Activated CD8-positive, alpha-beta memory T cell treated with anti-CD3 and anti-CD28 coated beads, Interleukin-2, amount 50 U/mL, for 1 hour (primary cell): ENCODE data around the gene LIX1L.

Source experiments
- DNase-seq: peaks from one replicate; pipeline ENCODE4 v3.0.0-alpha.2; 2020; ENCODE audit errors: extremely low read depth

LIX1L gene

DNA sequence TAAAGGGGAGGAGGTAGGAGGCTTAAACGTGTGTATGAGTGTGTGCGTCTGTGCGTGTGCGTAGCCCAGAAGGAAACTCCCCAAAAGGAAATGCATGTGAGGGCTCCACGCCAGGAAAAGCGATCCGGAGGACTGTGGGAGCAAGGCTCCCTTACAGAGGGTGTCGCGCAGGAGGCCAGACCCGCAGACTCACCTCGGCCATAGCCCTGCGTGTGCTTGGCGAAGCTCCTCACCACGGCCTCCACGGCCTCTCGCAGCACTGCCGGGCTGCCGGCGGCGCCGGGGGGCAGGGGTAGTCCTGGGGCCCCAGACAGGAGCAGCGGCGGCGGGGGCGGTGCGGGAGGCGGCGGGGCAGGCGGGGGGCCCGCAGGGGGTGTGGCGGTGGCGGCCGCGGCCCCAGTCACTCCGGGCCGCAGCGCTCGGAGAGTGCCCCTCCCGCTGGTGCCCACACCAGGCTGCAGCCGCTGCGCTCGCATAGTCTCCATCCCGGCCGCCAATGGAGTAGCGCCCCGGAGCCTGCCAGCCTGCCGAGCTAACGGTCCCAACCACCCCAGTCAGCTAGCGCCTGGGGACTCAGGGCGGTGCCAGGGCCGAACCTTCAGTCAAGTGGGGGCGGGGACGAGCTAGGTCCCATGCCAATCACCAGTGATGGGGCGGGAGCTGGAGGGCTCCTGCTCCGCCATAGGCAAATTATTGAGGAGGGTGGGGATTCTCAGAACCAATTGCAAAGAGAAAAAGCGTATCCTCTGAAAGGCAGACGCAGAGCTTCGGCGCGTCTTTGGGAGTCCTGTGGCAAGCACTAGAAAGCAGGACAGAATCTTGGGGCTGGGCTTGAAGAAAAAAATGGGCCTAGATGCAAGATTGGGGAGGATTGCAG is at the start of gene LIX1L:
Gene LIX1L, minus strand, starts transcription at position 575 of the 877 bp plus-strand sequence. Its CDS starts 90 bp downstream, at position 485.
- DNase-seq = peak; percentile 88

DNA sequence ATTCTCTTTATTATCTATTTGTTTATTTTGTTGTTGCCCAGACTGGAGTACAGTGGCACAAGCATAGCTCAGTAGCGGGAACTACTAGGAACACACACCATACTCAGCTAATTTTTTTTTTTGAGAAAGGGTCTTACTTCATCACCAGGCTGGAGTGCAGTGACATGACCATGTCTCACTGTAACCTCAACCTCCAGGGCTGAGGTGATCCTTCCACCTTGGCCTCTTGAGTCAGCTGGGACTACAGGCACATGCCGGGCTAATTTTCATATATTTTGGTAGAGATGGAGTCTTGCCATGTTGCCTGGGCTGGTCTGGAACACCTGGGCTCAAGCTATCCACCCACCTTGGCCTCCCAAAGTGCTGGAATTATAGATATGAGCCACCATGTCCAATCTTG is 43.9 kb upstream of the LIX1L start:
- no peak for DNase-seq

- no peak for DNase-seq
These were observed 41.7 kb upstream of the LIX1L start for GRCh38 chr1:145999321-146000024.

- no peak for DNase-seq
These were observed 39.9 kb upstream of the LIX1L start for GRCh38 chr1:145997718-145998023.

DNA sequence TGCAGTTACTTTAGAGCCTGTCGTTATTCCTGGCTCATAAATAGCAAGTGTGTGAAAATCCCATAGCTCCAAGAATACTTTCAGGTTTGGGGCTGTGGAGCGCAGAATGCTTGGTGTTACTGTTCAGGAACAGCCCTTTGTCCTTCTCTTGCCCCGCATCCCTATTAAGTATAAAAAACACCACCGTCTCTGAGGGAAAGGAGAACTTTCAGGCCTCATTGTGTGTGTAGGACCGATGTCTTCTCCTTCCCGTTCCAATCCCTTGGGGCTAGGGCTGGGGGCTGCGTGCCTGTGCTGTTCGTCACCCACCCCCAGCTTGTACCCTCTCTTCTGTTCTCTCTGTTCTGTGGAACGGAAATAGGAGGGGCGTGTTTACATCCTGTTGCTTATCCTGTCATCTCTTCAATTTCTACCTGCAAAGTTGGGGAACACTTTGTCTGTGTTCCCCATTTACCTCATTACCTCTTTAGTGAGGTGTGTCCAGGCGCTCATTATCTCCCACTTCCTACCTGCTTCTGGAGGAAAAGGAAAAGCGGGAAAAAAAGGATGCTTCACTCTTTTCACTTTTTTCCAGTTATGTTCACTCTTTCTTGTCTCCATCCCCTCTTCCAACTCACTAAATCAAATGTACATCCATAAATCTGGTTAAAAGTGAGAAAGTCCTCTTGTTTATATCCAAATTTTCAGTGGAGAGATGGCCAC is 39.4 kb upstream of the LIX1L start:
- no peak for DNase-seq

DNA sequence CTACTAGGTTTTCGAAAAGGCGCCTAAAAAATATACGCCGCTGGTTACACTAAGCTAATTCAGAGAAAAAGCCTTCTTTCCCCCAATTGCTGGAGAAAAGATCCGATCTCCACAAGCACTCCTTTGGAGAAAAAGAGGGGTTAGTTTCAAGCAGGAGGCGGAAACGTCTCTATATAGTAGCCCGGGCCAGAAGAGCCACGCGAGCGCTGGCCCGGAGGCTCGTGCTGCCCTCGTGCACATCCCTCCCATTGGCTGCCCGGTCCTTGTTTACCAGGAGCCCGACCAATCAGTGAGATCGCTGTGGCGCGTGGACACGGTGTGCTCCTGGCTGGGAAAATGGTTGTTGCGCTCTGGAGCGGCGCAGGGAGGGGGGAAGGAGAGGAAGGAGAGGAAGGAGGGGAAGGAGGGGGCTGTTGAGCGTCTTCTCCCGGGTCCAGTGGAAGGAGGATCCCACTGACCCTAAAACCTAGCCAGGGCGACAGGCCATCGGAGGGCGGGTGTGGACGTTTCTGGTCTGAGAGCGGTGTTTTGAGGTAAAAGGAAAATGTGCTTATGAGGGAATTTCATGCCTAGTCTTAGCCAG is 38.7 kb upstream of the LIX1L start, which contains the start of gene TXNIP:
Gene TXNIP, minus strand, starts transcription at position 147 of the 583 bp plus-strand sequence. CDS start 313 bp downstream, outside the sequence.
- peak; percentile 89 for DNase-seq

DNA sequence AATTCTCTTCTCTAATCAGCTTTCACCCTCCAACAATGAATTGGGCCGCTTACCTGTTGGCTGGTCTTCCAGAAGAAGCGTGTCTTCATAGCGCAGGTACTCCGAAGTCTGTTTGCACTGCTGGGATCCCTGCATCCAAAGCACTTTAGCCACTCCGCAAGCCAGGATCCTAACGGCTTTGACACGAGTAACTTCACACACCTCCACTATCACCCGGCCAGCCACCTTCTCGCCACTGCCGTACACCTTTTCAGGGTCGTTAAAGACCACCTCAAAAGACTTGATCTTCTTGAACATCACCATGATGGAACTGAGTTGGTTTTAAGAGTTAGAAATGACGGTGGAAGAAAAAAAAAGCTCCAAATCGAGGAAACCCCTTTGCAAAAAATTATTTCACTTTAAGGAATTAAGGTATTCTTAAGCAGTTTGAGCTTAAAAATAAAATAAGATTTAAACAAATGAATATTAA is 38.2 kb upstream of the LIX1L start:
- no peak for DNase-seq

DNA sequence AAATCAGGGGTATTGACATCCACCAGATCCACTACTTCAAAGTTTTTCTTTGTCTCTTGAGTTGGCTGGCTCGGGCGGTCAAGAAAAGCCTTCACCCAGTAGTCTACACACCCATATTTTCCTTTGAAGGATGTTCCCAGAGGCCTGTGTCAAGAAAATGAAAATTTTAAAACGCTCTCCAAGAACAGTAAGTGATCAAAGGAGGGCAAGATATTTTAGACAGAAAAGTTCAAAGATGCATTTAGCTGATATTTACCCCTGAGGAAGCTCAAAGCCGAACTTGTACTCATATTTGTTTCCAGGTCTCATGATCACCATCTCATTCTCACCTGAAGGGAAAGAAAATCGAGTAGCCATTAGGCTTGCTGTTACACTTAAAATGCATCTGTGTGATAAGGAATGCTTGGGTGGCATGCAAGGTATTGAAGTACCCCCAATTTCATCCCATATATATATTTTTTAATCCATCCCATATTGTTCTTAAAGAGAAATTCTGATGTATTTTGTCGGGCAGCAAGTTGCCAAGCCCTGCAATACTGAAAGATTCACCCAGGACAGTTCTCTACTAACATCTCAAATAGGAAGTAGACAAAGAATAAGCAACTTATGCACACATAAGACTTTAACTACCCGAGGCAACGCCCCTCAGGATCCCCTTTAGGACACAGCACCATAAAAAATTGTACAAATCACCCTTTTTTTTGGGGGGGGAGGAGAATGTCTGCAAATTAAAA is 37.5 kb upstream of the LIX1L start:
- DNase-seq = no peak

GRCh38 chr1:145994391-145995120 is 36.7 kb upstream of the LIX1L start:
- DNase-seq = no peak

DNA sequence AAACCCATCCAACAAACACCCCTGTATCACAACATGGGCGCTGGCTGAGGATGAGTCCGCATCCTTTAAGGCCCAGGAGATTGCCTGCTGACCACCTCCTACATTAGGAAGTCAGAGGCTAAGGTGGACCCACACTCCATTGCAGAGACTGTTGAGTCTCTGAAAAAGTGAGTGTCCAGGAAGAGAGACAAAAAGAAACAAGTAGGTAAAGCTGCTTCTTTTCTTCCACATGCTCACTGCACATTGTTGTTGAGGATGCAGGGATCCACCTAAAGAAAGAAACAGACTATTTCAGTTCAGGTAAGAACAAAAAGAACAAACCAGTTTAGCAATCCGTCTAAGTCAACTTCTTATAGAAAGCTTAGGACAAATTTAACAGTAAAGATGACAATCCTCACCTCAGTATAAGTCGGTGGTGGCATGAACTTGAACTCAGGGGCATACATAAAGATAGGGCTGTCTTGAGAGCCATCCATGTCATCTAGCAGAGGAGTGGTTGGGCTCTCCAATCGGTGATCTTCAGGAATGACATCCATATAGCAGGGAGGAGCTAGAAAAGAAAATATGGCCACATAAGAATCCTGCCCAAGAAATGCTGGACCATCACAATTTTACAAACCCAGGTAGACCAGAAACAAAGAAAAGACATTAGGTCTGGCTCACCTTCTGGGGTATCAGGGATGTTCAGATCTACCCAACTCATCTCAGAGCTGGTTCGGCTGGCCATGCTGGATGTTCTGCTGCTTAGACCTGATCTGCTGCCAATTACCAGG is 36.0 kb upstream of the LIX1L start:
- DNase-seq = no peak

DNA sequence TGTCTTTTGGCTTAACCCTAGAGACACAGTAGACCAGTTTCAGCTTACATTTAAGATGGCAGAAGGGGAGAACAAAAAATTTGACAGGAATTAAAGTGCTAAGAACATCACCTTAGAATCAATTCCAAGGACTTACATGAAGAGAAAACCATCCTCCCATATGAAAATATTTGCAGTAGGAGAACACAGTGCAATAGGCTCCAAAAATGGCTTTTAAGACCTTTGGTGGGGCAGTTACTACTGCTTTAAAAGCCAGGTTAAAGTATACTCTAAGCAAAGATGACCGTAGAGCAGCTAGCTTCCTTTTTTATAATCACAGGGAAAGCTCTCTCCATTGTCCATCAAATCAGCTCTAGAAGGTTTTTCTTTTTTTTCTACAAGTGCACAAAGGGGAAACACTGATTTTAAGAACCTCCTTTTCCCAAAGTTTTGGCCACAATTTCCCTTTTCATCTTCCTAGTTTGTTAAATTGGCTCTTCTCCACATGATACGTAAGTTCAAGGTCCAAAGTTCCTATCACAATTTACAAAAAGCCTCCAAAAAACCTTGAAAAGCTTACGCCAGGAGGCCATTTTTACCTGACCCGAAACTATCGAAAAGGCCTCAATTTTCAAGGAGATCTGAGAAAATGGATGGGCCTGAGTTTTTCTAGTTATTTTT is 35.3 kb upstream of the LIX1L start:
- DNase-seq = no peak

- no peak for DNase-seq
These were observed 34.7 kb upstream of the LIX1L start for GRCh38 chr1:145992502-145992936.

- no peak for DNase-seq
These were observed 34.1 kb upstream of the LIX1L start for GRCh38 chr1:145991735-145992412.

GRCh38 chr1:145990249-145990855 is 32.5 kb upstream of the LIX1L start:
- DNase-seq = no peak

- DNase-seq = no peak
These were observed 31.0 kb upstream of the LIX1L start for GRCh38 chr1:145988773-145989172.

DNA sequence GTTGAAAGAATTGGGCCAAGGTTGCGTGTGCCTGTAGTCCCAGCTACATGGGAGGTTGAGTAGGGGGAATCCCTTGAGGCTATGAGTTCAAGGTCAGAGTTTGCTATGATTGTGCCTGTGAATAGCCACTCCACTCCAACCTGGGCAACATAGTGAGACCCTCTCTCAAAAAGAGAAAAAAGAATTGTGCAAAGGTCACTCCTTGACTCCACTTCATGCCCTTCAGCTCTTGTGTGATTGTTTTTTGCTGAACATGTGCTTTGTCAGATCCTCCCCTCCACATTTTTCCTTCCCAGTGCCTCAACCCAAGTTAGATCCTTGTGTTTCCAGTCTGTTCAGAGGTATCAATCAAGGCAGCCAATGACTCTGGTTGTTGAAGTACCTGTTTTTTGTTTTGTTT is 30.1 kb upstream of the LIX1L start:
- DNase-seq = no peak

DNA sequence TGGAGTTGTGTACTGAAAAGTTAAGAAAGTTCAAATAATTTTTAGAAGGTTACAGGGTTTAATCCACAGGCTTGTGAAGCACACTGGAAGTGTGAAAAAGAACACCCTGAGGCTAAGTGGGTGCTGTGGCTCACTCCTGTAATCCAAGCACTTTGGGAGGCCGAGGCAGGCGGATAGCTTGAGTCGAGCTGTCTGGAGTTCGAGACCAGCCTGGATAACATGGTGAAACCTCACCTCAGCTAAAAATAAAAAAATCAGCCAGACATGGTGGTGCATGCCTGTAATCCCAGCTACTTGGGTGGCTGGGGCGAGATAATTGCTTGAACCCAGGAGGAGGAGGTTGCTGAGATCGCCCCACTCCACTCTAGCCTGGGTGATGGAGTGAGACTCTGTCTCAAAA is 28.7 kb upstream of the LIX1L start:
- DNase-seq = no peak
